Colonic mucosa (tissue), 4 donors: Measurements from ENCODE around the gene IL4R. TPM values are rescaled to one million over a fixed set of nuclear protein-coding genes. Genes with fewer than 3 reads are reported as not detected.
A peak's percentile ranks its signal among the peaks of the same experiment; 100 is the strongest.
"Not testable (repeated sequence)": the region's sequence is repeated elsewhere in the genome, so short reads cannot be mapped to it uniquely, and the experiment has no call there.

ENCODE experiments used
- DNase-seq: peaks from one replicate; pipeline ENCODE4 v3.0.0-alpha.2; 2020
- H3K27ac ChIP-seq: fragments of 200-600 bp; one replicate; pipeline ENCODE4 v1.8.0; 2021
- H3K27me3 ChIP-seq: fragments of 200-600 bp; one replicate; pipeline ENCODE4 v1.8.0; 2021
- H3K36me3 ChIP-seq: fragments of 200-600 bp; one replicate; pipeline ENCODE4 v1.8.0; 2021
- H3K4me1 ChIP-seq: fragments of 200-600 bp; one replicate; pipeline ENCODE4 v1.8.0; 2021; ENCODE audit warnings: mild to moderate bottlenecking
- H3K4me3 ChIP-seq: fragments of 200-600 bp; one replicate; pipeline ENCODE4 v1.8.0; 2021
- H3K9ac ChIP-seq, 2 donors: one replicate each; pipeline ENCODE4 v1.7.0; 2013; ENCODE audit warnings: control low read depth in 2 of 2, low read depth in 2 of 2, low read length in 2 of 2
- H3K9me3 ChIP-seq: fragments of 200-600 bp; one replicate; pipeline ENCODE4 v1.8.0; 2021
- CTCF ChIP-seq: fragments of 200-600 bp; IDR thresholded peaks from one replicate; pipeline ENCODE4 v1.8.0; 2022; ENCODE audit warnings: antibody characterized with exemption, mild to moderate bottlenecking
- intact Hi-C: fragments of 100-400 bp; cut with DNase I; formaldehyde crosslinking; loops from one replicate; pipeline ENCODE4 v1.14.1; 2022
- total RNA-seq, 2 donors: library from RNA; stranded (reverse); fragmentation: NEBNext Ultra II Directional in 1 of 2; extraction: Animal tissue kit (Norgen Biotek cat#: 25700) in 1 of 2; gene quantifications; one replicate each; pipeline ENCODE4 v1.2.1, GENCODE V29; 2021
- donor health status: healthy.
- donor health status: DM: no; HTN: no; CAD: no.
- donor health status: DM: no; HTN: no; CAD: no.

The IL4R gene
- total RNA-seq, 2 donors from 2014 or later: 74.8 to 80.0 TPM

- Histone ChIP-seq H3K36me3 (no peaks in the 10 kb centered on the region), H3K27me3 (no peaks in the 10 kb centered on the region), H3K4me1 (peaks cover 2% of the 10 kb centered on the region), H3K9ac (peak overlapping the region; percentile 78 to 79), H3K27ac (no peak overlapping the region), H3K4me3 (peak overlapping the region; percentile 80), H3K9me3 (no peaks in the 10 kb centered on the region)
- intact Hi-C loops: loop anchor here (10.0 kb wide), 1 partner anchor 45 kb away; the partner anchor contains the start of gene IL4R
- no peak for DNase-seq
- no peak for TF ChIP-seq CTCF
Observed at GRCh38 chr16:27269300-27270150, 44.2 kb upstream of the IL4R start.

- no peak for TF ChIP-seq CTCF
- Histone ChIP-seq H3K4me3 (no peak overlapping the region), H3K9me3 (no peaks in the 10 kb centered on the region), H3K27ac (no peak overlapping the region), H3K4me1 (peaks cover 2% of the 10 kb centered on the region), H3K27me3 (no peaks in the 10 kb centered on the region), H3K9ac (no peak overlapping the region), H3K36me3 (no peaks in the 10 kb centered on the region)
- intact Hi-C loops: no loop called here
- no peak for DNase-seq
Observed at GRCh38 chr16:27270349-27270748, 43.4 kb upstream of the IL4R start.

- Histone ChIP-seq H3K27me3 (no peaks in the 10 kb centered on the region), H3K9me3 (no peaks in the 10 kb centered on the region), H3K27ac (no peak overlapping the region), H3K9ac (no peak overlapping the region), H3K36me3 (no peaks in the 10 kb centered on the region), H3K4me3 (no peak overlapping the region), H3K4me1 (peaks cover 2% of the 10 kb centered on the region)
- no peak for DNase-seq
- no peak for TF ChIP-seq CTCF
- intact Hi-C loops: no loop called here
Observed at GRCh38 chr16:27272076-27272475, 41.7 kb upstream of the IL4R start.

- H3K9me3 ChIP-seq, H3K4me1 ChIP-seq, H3K9ac ChIP-seq, intact Hi-C loops, H3K27ac ChIP-seq, DNase-seq, H3K4me3 ChIP-seq, H3K27me3 ChIP-seq, H3K36me3 ChIP-seq: not testable (repeated sequence)
Observed at GRCh38 chr16:27272697-27273096, 41.1 kb upstream of the IL4R start.

GRCh38 chr16:27273330-27273669, 40.5 kb upstream of the IL4R start:
- DNase-seq: no peak
- Histone ChIP-seq H3K9me3 (no peaks in the 10 kb centered on the region), H3K9ac (no peak overlapping the region), H3K27me3 (no peaks in the 10 kb centered on the region), H3K4me1 (peaks cover 2% of the 10 kb centered on the region), H3K27ac (no peak overlapping the region), H3K36me3 (no peaks in the 10 kb centered on the region), H3K4me3 (no peak overlapping the region)
- TF ChIP-seq CTCF: no peak
- intact Hi-C loops: no loop called here

- Histone ChIP-seq H3K36me3 (no peaks in the 10 kb centered on the region), H3K27me3 (no peaks in the 10 kb centered on the region), H3K4me1 (peaks cover 2% of the 10 kb centered on the region), H3K4me3 (no peak overlapping the region), H3K9me3 (no peaks in the 10 kb centered on the region), H3K27ac (no peak overlapping the region), H3K9ac (no peak overlapping the region)
- DNase-seq: peak; percentile 29
- intact Hi-C loops: no loop called here
- TF ChIP-seq CTCF: no peak
Observed at GRCh38 chr16:27273670-27274423, 39.9 kb upstream of the IL4R start.

GRCh38 chr16:27274424-27274874, 39.3 kb upstream of the IL4R start:
- H3K36me3 ChIP-seq, DNase-seq, intact Hi-C loops, H3K9ac ChIP-seq, H3K27ac ChIP-seq, H3K4me3 ChIP-seq, H3K27me3 ChIP-seq, H3K4me1 ChIP-seq, H3K9me3 ChIP-seq: not testable (repeated sequence)
